Naive thymus-derived CD8-positive, alpha-beta T cell (primary cell): ENCODE data around the gene RAVER2. TPM values are rescaled to one million over a fixed set of nuclear protein-coding genes. Genes with fewer than 3 reads are reported as not detected.
"Not testable (repeated sequence)": the region's sequence is repeated elsewhere in the genome, so short reads cannot be mapped to it uniquely, and the experiment has no call there.

Experiments used
- ATAC-seq, 2 donors: fragments of 150-1000 bp; cut with Tn5 transposase in 1 of 2; sonication (Bioruptor Pico), chemical (Tn5 transposase) in 1 of 2; 1 replicate in 1 of 2; 2 replicates in 1 of 2; pipeline ENCODE4 v1.10.0; 2021; ENCODE audit warnings: mild to moderate bottlenecking in 2 of 2, moderate library complexity in 2 of 2
- POLR2A ChIA-PET: fragments of 350-600 bp; sonication (Branson Sonifier 250); formaldehyde crosslinking; loops from one replicate; lab custom pipeline; 2021; ENCODE audit warnings: antibody characterized with exemption; lab: Charles Lee
- DNase-seq, 10 donors: peaks; one replicate each; pipeline versions ENCODE4 v3.0.0 to v3.0.0-alpha.2; 2020 to 2022
- H3K27ac Mint-ChIP-seq, 10 donors: one replicate each; pipeline ENCODE4 v1.8.0; 2020 to 2022; ENCODE audit warnings: mild to moderate bottlenecking in 10 of 10, mixed read lengths in 10 of 10, moderate library complexity in 4 of 10, inconsistent platforms in 1 of 10
- H3K27me3 Mint-ChIP-seq, 5 donors: one replicate each; pipeline ENCODE4 v1.8.0; 2021 to 2022; ENCODE audit warnings: mixed read lengths in 5 of 5
- H3K36me3 Mint-ChIP-seq, 3 donors: one replicate each; pipeline ENCODE4 v1.8.0; 2020 to 2022; ENCODE audit warnings: mixed read lengths in 3 of 3, mild to moderate bottlenecking in 2 of 3, inconsistent platforms in 1 of 3
- H3K4me1 Mint-ChIP-seq, 4 donors: one replicate each; pipeline ENCODE4 v1.8.0; 2021 to 2022; ENCODE audit warnings: mixed read lengths in 4 of 4
- H3K4me3 Mint-ChIP-seq, 10 donors: one replicate each; pipeline ENCODE4 v1.8.0; 2020 to 2022; ENCODE audit warnings: mild to moderate bottlenecking in 10 of 10, mixed read lengths in 10 of 10, moderate library complexity in 6 of 10, inconsistent platforms in 1 of 10
- H3K9me3 Mint-ChIP-seq, 9 donors: one replicate each; pipeline ENCODE4 v1.8.0; 2020 to 2022; ENCODE audit warnings: mixed read lengths in 9 of 9, mild to moderate bottlenecking in 3 of 9, inconsistent platforms in 1 of 9, moderate library complexity in 1 of 9
- polyA plus RNA-seq, 3 donors: library from polyadenylated mRNA; unstranded; fragments of 300-500 nt; fragmentation: Illumina TruSeq; gene quantifications; one replicate each; pipeline ENCODE4 v1.2.3, GENCODE V29; 2021
- total RNA-seq, 8 experiments: library from RNA in 2 of 8; stranded (reverse) in 2 of 8; gene quantifications; one replicate each; pipeline ENCODE4 v1.2.3 and lab custom pipeline; 2021 to 2026

The RAVER2 gene
- total and polyA plus RNA-seq, 5 experiments from 2014 or later = 0.48 to 6.1 (median 1.8) TPM

- ATAC-seq = no peak
- DNase-seq = no peak
- Mint-ChIP-seq H3K36me3 (peaks cover 3 to 9% (median 7%) of the 10 kb centered on the region in 3 donors), H3K27me3 (no peaks in the 10 kb centered on the region), H3K9me3 (peaks cover 2 to 18% (median 8%) of the 10 kb centered on the region in 9 donors), H3K27ac (no peak overlapping the region), H3K4me1 (peaks cover 3 to 11% (median 3%) of the 10 kb centered on the region in 4 donors), H3K4me3 (no peak overlapping the region)
- POLR2A ChIA-PET = interaction anchor here (0.7 kb wide), 1 partner anchor 27 kb away, joined by 6 read pairs; no protein-coding TSS in a partner anchor
Observed at GRCh38 chr1:64775113-64775512, 30.2 kb downstream of the RAVER2 start.

GRCh38 chr1:64782044-64782443 is 37.2 kb downstream of the RAVER2 start:
- DNase-seq, H3K4me3 Mint-ChIP-seq, ATAC-seq, H3K9me3 Mint-ChIP-seq, POLR2A ChIA-PET, H3K27me3 Mint-ChIP-seq, H3K27ac Mint-ChIP-seq, H3K4me1 Mint-ChIP-seq: not testable (repeated sequence)
- peaks cover 0 to 14% (median 9%) of the 10 kb centered on the region in 3 donors for H3K36me3 Mint-ChIP-seq

DNA sequence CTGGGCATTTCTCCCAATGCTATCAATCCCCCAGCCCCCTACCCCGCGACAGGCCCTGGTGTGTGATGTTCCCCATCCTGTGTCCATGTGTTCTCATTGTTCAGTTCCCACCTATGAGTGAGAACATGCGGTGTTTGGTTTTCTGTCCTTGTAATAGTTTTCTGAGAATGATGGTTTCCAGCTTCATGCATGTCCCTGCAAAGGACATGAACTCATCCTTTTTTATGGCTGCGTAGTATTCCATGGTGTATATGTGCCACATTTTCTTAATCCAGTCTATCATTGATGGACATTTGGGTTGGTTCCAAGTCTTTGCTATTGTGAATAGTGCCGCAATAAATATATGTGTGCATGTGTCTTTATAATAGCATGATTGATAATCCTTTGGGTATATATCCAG is 38.0 kb downstream of the RAVER2 start:
- ATAC-seq = not testable (repeated sequence)

DNA sequence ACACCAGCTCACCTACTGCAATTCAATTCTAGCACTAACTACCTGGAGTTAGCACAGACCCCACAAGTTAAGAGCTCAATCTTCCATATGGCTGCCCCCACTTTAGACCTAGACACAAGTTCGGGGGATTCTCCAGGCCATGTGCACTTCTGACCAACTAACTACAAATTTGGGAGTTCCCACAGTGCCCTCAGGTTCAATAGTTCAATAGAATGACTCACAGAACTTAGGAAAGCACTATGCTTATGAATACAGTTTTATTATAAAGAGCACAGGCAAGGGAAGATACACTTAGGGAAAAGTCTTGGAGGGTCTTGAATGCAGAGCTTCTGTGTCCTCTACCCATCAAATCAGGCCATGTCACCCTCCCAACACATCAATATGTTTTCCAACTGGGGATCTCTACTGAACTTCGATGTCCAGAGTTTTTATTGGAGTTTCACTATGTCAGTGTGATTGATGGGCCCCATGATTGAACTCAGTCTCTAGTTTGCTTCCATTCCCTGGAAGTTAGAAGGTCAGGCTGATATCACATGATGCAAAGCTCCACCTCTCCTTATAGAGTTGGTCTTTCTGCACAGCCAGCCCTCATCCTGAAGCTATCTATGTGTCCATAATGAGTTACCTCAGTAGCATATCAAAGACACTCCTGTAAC is 46.1 kb downstream of the RAVER2 start:
- ATAC-seq = no peak
- no peak for DNase-seq
- Mint-ChIP-seq H3K27ac (no peak overlapping the region), H3K36me3 (peaks cover 6 to 29% (median 27%) of the 10 kb centered on the region in 3 donors), H3K4me3 (no peak overlapping the region), H3K27me3 (peaks cover 0 to 2% (median 0%) of the 10 kb centered on the region in 5 donors), H3K9me3 (peaks cover 0 to 27% (median 13%) of the 10 kb centered on the region in 9 donors), H3K4me1 (peaks cover 0 to 4% (median 0%) of the 10 kb centered on the region in 4 donors)
- POLR2A ChIA-PET = no interaction called here

More for the DNA sequence above, 38.0 kb downstream of the RAVER2 start:
- H3K27ac Mint-ChIP-seq, H3K4me1 Mint-ChIP-seq, H3K27me3 Mint-ChIP-seq, POLR2A ChIA-PET, H3K4me3 Mint-ChIP-seq, H3K9me3 Mint-ChIP-seq, DNase-seq: not testable (repeated sequence)
- H3K36me3 Mint-ChIP-seq = peaks cover 0 to 14% (median 9%) of the 10 kb centered on the region in 3 donors

- no peak for DNase-seq
- ATAC-seq = no peak
- H3K36me3 Mint-ChIP-seq = peaks cover 0 to 10% (median 5%) of the 10 kb centered on the region in 3 donors
Observed at GRCh38 chr1:64798872-64799271, 54.0 kb downstream of the RAVER2 start.

GRCh38 chr1:64801851-64802523 is 57.1 kb downstream of the RAVER2 start:
- Mint-ChIP-seq H3K4me1 (no peaks in the 10 kb centered on the region), H3K9me3 (peaks cover 0 to 7% (median 0%) of the 10 kb centered on the region in 9 donors), H3K27ac (no peak overlapping the region), H3K36me3 (peaks cover 0 to 13% (median 5%) of the 10 kb centered on the region in 3 donors), H3K27me3 (no peaks in the 10 kb centered on the region), H3K4me3 (no peak overlapping the region)
- POLR2A ChIA-PET = no interaction called here
- ATAC-seq = no peak
- DNase-seq = no peak

More at GRCh38 chr1:64798872-64799271, 54.0 kb downstream of the RAVER2 start:
- H3K4me1 Mint-ChIP-seq = no peaks in the 10 kb centered on the region
- H3K27me3 Mint-ChIP-seq = no peaks in the 10 kb centered on the region
- POLR2A ChIA-PET = no interaction called here
- H3K27ac Mint-ChIP-seq = no peak overlapping the region
- no peak overlapping the region for H3K4me3 Mint-ChIP-seq
- peaks cover 0 to 7% (median 1%) of the 10 kb centered on the region in 9 donors for H3K9me3 Mint-ChIP-seq

- peaks cover 0 to 3% (median 0%) of the 10 kb centered on the region in 3 donors for H3K36me3 Mint-ChIP-seq
- H3K27ac Mint-ChIP-seq = no peak overlapping the region
- H3K9me3 Mint-ChIP-seq = no peaks in the 10 kb centered on the region
- ATAC-seq (no peak), DNase-seq (no peak)
- no peaks in the 10 kb centered on the region for H3K4me1 Mint-ChIP-seq
- POLR2A ChIA-PET = no interaction called here
- no peak overlapping the region for H3K4me3 Mint-ChIP-seq
- H3K27me3 Mint-ChIP-seq = no peaks in the 10 kb centered on the region
Observed at GRCh38 chr1:64809309-64809708, 64.4 kb downstream of the RAVER2 start.

GRCh38 chr1:64810001-64810400 is 65.1 kb downstream of the RAVER2 start:
- no peaks in the 10 kb centered on the region for H3K9me3 Mint-ChIP-seq
- no peaks in the 10 kb centered on the region for H3K36me3 Mint-ChIP-seq
- ATAC-seq (no peak), DNase-seq (no peak)
- H3K4me1 Mint-ChIP-seq = no peaks in the 10 kb centered on the region
- H3K27ac Mint-ChIP-seq = peak overlapping the region in 1 of 10 donors; percentile 47
- H3K27me3 Mint-ChIP-seq = no peaks in the 10 kb centered on the region
- POLR2A ChIA-PET = no interaction called here
- no peak overlapping the region for H3K4me3 Mint-ChIP-seq

DNA sequence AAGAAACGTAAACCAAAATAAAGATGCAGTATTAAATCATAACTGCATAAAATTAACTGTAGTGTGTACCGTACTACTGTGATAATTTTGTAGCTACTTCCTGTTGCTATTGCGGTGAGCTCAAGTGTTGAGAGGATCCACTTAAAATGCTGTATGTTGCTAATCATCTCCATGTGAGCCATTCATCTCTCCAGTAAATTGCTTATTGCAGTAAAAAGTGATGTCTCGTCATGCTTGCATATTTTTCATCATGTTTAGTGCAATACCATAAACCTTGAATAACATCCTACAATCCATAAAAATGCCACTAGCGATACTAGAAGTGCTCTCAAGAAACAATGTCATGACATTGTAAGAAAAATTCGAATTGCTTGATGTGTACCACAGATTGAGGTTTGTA is 66.3 kb downstream of the RAVER2 start:
- no peaks in the 10 kb centered on the region for H3K4me1 Mint-ChIP-seq
- POLR2A ChIA-PET = no interaction called here
- DNase-seq (no peak), ATAC-seq (no peak)
- H3K36me3 Mint-ChIP-seq = peaks cover 0 to under 1% (median 0%) of the 10 kb centered on the region in 3 donors
- no peak overlapping the region for H3K4me3 Mint-ChIP-seq
- no peaks in the 10 kb centered on the region for H3K9me3 Mint-ChIP-seq
- no peaks in the 10 kb centered on the region for H3K27me3 Mint-ChIP-seq
- H3K27ac Mint-ChIP-seq = no peak overlapping the region

DNA sequence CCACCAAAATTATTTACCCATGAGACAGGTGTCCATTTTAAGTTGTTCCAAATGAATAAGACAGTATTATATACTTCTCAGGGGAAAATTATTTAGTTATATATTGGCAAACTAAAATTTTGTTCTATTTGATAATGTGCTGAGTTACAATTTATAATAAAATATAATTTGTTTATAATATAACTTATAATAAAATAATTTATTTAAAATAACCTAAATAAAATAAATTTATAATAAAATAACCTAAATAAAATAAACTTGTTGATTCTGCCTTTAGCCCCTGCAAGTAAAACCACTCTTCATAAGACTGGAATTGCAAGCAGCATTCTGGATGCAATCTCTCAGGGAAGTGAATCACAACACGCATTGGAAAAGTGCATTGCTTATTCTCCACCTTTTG is 69.6 kb downstream of the RAVER2 start:
- Mint-ChIP-seq H3K27me3 (peaks cover 0 to 3% (median 0%) of the 10 kb centered on the region in 5 donors), H3K4me3 (no peak overlapping the region), H3K4me1 (no peaks in the 10 kb centered on the region), H3K36me3 (peaks cover 0 to 9% (median 0%) of the 10 kb centered on the region in 3 donors), H3K27ac (no peak overlapping the region), H3K9me3 (peaks cover 0 to 4% (median 0%) of the 10 kb centered on the region in 9 donors)
- POLR2A ChIA-PET = no interaction called here
- ATAC-seq (no peak), DNase-seq (no peak)

- POLR2A ChIA-PET, H3K4me3 Mint-ChIP-seq, H3K36me3 Mint-ChIP-seq, DNase-seq, H3K27me3 Mint-ChIP-seq, H3K27ac Mint-ChIP-seq, H3K4me1 Mint-ChIP-seq, H3K9me3 Mint-ChIP-seq, ATAC-seq: not testable (repeated sequence)
Observed at GRCh38 chr1:64817364-64817763, 72.5 kb downstream of the RAVER2 start.

- H3K4me1 Mint-ChIP-seq = not testable (repeated sequence)
- POLR2A ChIA-PET = interaction anchor here (0.7 kb wide), 1 partner anchor 563 kb away, joined by 3 read pairs; no protein-coding TSS in a partner anchor
Observed at GRCh38 chr1:64820572-64820971, 75.7 kb downstream of the RAVER2 start.

DNA sequence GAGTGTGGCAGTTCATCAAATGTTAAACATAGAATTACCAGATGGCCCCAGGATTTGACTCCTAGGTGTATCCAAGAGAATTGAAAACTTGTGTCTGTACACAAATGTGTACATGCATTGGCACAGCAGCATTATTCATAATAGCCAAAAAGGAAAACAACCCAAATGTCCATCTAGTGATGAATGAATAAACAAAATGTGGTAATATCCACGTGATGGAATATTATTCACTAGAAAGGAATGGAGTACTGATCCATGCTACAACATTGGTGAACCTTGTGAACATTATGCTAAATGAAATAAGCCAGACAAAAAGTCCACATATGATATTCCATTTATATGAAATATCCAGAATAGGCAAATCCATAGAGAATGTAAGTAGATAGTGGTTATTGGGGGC is 77.7 kb downstream of the RAVER2 start:
- Mint-ChIP-seq H3K4me3 (no peak overlapping the region), H3K4me1 (peaks cover 7 to 19% (median 13%) of the 10 kb centered on the region in 4 donors), H3K36me3 (no peaks in the 10 kb centered on the region), H3K27ac (peak overlapping the region in 1 of 10 donors; percentile 72), H3K9me3 (peaks cover 0 to 1% (median 0%) of the 10 kb centered on the region in 9 donors), H3K27me3 (no peaks in the 10 kb centered on the region)
- DNase-seq (no peak), ATAC-seq (no peak)
- POLR2A ChIA-PET = interaction anchor here (0.6 kb wide), 1 partner anchor 573 kb away, joined by 4 read pairs; no protein-coding TSS in a partner anchor

More at GRCh38 chr1:64820572-64820971, 75.7 kb downstream of the RAVER2 start:
- not testable (repeated sequence) for ATAC-seq, H3K4me3 Mint-ChIP-seq, H3K36me3 Mint-ChIP-seq, H3K27me3 Mint-ChIP-seq, H3K9me3 Mint-ChIP-seq, DNase-seq
- peak overlapping the region in 1 of 10 donors; percentile 13 for H3K27ac Mint-ChIP-seq
